SK-N-SH (cell line): Measurements from ENCODE around the gene COL5A2. TPM values are rescaled to one million over a fixed set of nuclear protein-coding genes. Genes with fewer than 3 reads are reported as not detected.

Source experiments
- CTCF ChIA-PET: fragments of 300-600, 350-600 bp; formaldehyde crosslinking; extraction: SDS; loops from one replicate; lab custom pipeline; 2021; lab: Yijun Ruan, JAX
- POLR2A ChIA-PET: fragments of 350-600 bp; sonication (Branson Sonifier 250); formaldehyde crosslinking; extraction: SDS; loops from one replicate; lab custom pipeline; 2020; ENCODE audit warnings: antibody characterized with exemption, inconsistent platforms; lab: Yijun Ruan, JAX
- DNase-seq: peaks from one replicate; pipeline ENCODE4 v3.0.0; 2012
- H2AFZ ChIP-seq: fragments of 200-600 bp; sonication (generic); 2 replicates; pipeline ENCODE4 v1.8.1; 2016; ENCODE audit warnings: antibody characterized with exemption, mild to moderate bottlenecking, low read depth
- H3F3A ChIP-seq: fragments of 200-600 bp; sonication (generic); replicated peaks from 2 replicates; pipeline ENCODE3; 2016; ENCODE audit warnings: antibody characterized with exemption, mild to moderate bottlenecking; ENCODE audit not compliant: insufficient read depth
- H3K27ac ChIP-seq, 2 experiments: fragments of 200-500 bp in 1 of 2; fragments of 200-600 bp in 1 of 2; sonication (Bioruptor generic) in 1 of 2; sonication (generic), shearing (Covaris generic) in 1 of 2; 2 replicates each; pipeline versions ENCODE4 v1.5.1 to v1.6.1; 2014 to 2016; ENCODE audit warnings: low read depth in 2 of 2, inconsistent platforms in 1 of 2, low read length in 1 of 2, mild to moderate bottlenecking in 1 of 2, mixed read lengths in 1 of 2
- H3K27me3 ChIP-seq: fragments of 200-600 bp; sonication (generic), shearing (Covaris generic); 2 replicates; pipeline ENCODE4 v1.6.1; 2016; ENCODE audit warnings: mixed run types; ENCODE audit not compliant: insufficient read depth
- H3K36me3 ChIP-seq, 2 experiments: fragments of 200-500 bp in 1 of 2; fragments of 200-600 bp in 1 of 2; sonication (Bioruptor generic) in 1 of 2; sonication (generic) in 1 of 2; replicated peaks in 1 of 2; 2 replicates each; pipeline versions ENCODE3 to v1.5.1; 2014 to 2016; ENCODE audit warnings: low read length in 1 of 2, mild to moderate bottlenecking in 1 of 2; ENCODE audit not compliant: insufficient read depth in 2 of 2, control insufficient read depth in 1 of 2
- H3K4me1 ChIP-seq, 2 experiments: fragments of 200-500 bp in 1 of 2; fragments of 200-600 bp in 1 of 2; sonication (Bioruptor generic) in 1 of 2; sonication (generic), shearing (Covaris generic) in 1 of 2; 2 replicates each; pipeline versions ENCODE4 v1.5.1 to v1.6.1; 2014 to 2016; ENCODE audit warnings: low read depth in 1 of 2, low read length in 1 of 2, mixed run types in 1 of 2; ENCODE audit not compliant: insufficient read depth in 2 of 2, control insufficient read depth in 1 of 2
- H3K4me2 ChIP-seq: fragments of 200-600 bp; sonication (generic), shearing (Covaris generic); 2 replicates; pipeline ENCODE4 v1.6.1; 2017; ENCODE audit warnings: mixed run types
- H3K4me3 ChIP-seq, 2 experiments: fragments of 200-500 bp in 1 of 2; fragments of 200-600 bp in 1 of 2; sonication (Bioruptor generic) in 1 of 2; sonication (generic), shearing (Covaris generic) in 1 of 2; 2 replicates each; pipeline versions ENCODE4 v1.5.1 to v1.8.1; 2014 to 2016; ENCODE audit warnings: low read depth in 2 of 2, inconsistent platforms in 1 of 2, low read length in 1 of 2, mild to moderate bottlenecking in 1 of 2, mixed read lengths in 1 of 2, moderate library complexity in 1 of 2
- H3K79me2 ChIP-seq: fragments of 200-600 bp; sonication (generic); 2 replicates; pipeline ENCODE4 v1.8.1; 2017; ENCODE audit warnings: mild to moderate bottlenecking; ENCODE audit not compliant: insufficient read depth
- H3K9ac ChIP-seq: fragments of 200-600 bp; sonication (generic); 2 replicates; pipeline ENCODE4 v1.6.1; 2017; ENCODE audit warnings: mixed run types
- H3K9me2 ChIP-seq: fragments of 200-600 bp; sonication (generic); 2 replicates; pipeline ENCODE4 v1.6.1; 2017; ENCODE audit warnings: mixed run types
- H3K9me3 ChIP-seq: fragments of 200-600 bp; sonication (generic); 2 replicates; pipeline ENCODE4 v1.6.1; 2017; ENCODE audit warnings: mixed run types, mild to moderate bottlenecking, moderate library complexity
- H4K20me1 ChIP-seq: fragments of 200-600 bp; sonication (generic); 2 replicates; pipeline ENCODE4 v1.6.1; 2017; ENCODE audit warnings: mild to moderate bottlenecking, mixed run types; ENCODE audit not compliant: insufficient read depth
- FOSL2 ChIP-seq: IDR thresholded peaks from 2 replicates; pipeline ENCODE4 v1.4.0; 2012; ENCODE audit warnings: low read depth, mild to moderate bottlenecking, moderate library complexity, borderline replicate concordance
- FOXJ3 ChIP-seq: sonication (generic); formaldehyde crosslinking; IDR thresholded peaks from 2 replicates; pipeline ENCODE4 v1.5.1; 2020; ENCODE audit warnings: mild to moderate bottlenecking, missing genetic modification reagents
- GABPA ChIP-seq: IDR thresholded peaks from 2 replicates; pipeline ENCODE4 v1.4.0; 2012; ENCODE audit warnings: low read depth, mild to moderate bottlenecking
- MXI1 ChIP-seq: IDR thresholded peaks from 2 replicates; pipeline ENCODE4 v1.6.1; 2012; ENCODE audit warnings: mild to moderate bottlenecking, low read depth, low read length, improper control_type of control experiment
- RAD21 ChIP-seq: IDR thresholded peaks from 2 replicates; pipeline ENCODE4 v1.6.1; 2012; ENCODE audit warnings: mild to moderate bottlenecking, low read length
- RFX5 ChIP-seq: IDR thresholded peaks from 2 replicates; pipeline ENCODE4 v1.6.1; 2012; ENCODE audit warnings: mild to moderate bottlenecking, improper control_type of control experiment, low read length
- RXRA ChIP-seq: IDR thresholded peaks from 2 replicates; pipeline ENCODE4 v1.4.0; 2012; ENCODE audit warnings: low read depth, mild to moderate bottlenecking, borderline replicate concordance
- SMC3 ChIP-seq: IDR thresholded peaks from 2 replicates; pipeline ENCODE4 v1.6.1; 2012; ENCODE audit warnings: low read depth, low read length, improper control_type of control experiment
- TAF1 ChIP-seq: IDR thresholded peaks from 2 replicates; pipeline ENCODE4 v1.6.1; 2012; ENCODE audit warnings: low read depth, mild to moderate bottlenecking, low read length, moderate library complexity, borderline replicate concordance
- TCF12 ChIP-seq: IDR thresholded peaks from 2 replicates; pipeline ENCODE4 v1.4.0; 2012
- YY1 ChIP-seq: IDR thresholded peaks from 2 replicates; pipeline ENCODE4 v1.4.0; 2012; ENCODE audit warnings: low read depth, mild to moderate bottlenecking
- WGBS: methylation state at CpG from one replicate; pipeline ENCODE4 v1.1.6; 2017; ENCODE audit warnings: low lambda C conversion rate; 5-methylcytosine and 5-hydroxymethylcytosine counted together
- polyA plus RNA-seq, 3 experiments: library from polyadenylated mRNA; depleted of rRNA; stranded (reverse); fragments of >200 nt; gene quantifications; 2 replicates each; pipeline ENCODE4 v1.2.3, GENCODE V29; 2012
- TF ChIP-seq, protein P1 (sequence below): IDR thresholded peaks from 2 replicates; pipeline ENCODE4; 2012
- TF ChIP-seq, protein P2 (sequence below): IDR thresholded peaks from 2 replicates; pipeline ENCODE4 v1.4.0; 2012; ENCODE audit warnings: low read depth
- TF ChIP-seq, protein P3 (sequence below): fragments of 200-600 bp; sonication (generic); IDR thresholded peaks from 2 replicates; pipeline ENCODE4 v1.6.1; 2017; ENCODE audit warnings: antibody characterized with exemption, mild to moderate bottlenecking, moderate library complexity
- TF ChIP-seq, protein P4 (sequence below): IDR thresholded peaks from 2 replicates; pipeline ENCODE4 v1.4.0; 2012; ENCODE audit warnings: low read depth, borderline replicate concordance
- TF ChIP-seq, protein P5 (sequence below): IDR thresholded peaks from 2 replicates; pipeline ENCODE4 v1.6.1; 2012; ENCODE audit warnings: mild to moderate bottlenecking, low read depth, low read length, moderate library complexity

The COL5A2 gene
- polyA plus RNA-seq, 1 of the 3 experiments (the other 2 are of a cell fraction), result 20.4 TPM

DNA sequence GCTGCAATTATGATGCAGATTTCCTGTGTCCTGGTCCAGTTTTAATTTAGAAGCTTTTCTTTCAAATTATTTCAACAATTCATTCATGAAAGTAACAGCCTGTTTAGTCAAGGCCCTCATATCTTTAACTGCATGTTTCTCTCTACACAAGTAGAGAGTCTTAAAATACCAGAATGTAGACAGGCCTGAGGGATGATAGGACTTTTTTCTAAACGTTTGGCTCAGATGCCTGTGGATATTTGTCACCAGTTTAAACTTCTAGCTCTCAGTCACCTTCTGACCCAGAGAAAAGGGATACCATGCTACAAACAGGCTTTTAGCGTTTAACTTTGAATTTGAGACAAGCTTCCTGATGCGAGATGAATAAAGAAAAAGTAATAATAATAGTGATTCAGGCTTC lies 15.7 kb downstream of the COL5A2 start (continued):
- TF ChIP-seq SMC3 (no peak), RXRA (peak; percentile 72; the same call in 1 of the 2 replicates), FOSL2 (peak; percentile 9; the same call in 1 of the 2 replicates)

DNA sequence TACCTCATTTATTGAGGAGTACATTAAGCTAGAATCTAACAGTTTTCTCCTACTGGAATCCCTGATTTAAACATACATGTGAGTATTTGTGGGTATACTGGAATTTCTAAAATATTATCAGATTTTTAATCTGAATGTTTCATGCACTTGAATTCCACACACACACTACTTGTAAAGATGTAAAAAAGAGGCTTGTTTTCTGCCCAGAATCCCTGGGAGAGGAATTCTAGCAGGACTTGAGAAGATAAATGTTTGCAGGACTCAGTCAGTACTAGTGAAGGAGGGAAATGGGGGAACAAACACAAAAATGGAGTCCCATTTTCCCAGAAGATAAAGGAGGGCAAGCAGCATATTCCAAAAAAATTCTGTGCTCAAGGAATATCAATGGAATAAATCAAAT lies 17.0 kb downstream of the COL5A2 start:
- TF ChIP-seq, protein P1, sequence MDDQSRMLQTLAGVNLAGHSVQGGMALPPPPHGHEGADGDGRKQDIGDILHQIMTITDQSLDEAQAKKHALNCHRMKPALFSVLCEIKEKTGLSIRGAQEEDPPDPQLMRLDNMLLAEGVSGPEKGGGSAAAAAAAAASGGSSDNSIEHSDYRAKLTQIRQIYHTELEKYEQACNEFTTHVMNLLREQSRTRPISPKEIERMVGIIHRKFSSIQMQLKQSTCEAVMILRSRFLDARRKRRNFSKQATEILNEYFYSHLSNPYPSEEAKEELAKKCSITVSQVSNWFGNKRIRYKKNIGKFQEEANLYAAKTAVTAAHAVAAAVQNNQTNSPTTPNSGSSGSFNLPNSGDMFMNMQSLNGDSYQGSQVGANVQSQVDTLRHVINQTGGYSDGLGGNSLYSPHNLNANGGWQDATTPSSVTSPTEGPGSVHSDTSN, result no peak
- no peak for TF ChIP-seq FOXJ3 (CRISPR knock-in tag)
- TF ChIP-seq TCF12, result 0 out of 2 replicates have a peak, but pooled peaks have one; percentile 16
- TF ChIP-seq MXI1, result no peak
- TF ChIP-seq, protein P2, sequence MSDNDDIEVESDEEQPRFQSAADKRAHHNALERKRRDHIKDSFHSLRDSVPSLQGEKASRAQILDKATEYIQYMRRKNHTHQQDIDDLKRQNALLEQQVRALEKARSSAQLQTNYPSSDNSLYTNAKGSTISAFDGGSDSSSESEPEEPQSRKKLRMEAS, result no peak
- Histone ChIP-seq H3K4me1 (peaks cover 4 to 35% of the 10 kb centered on the region in 2 experiments), H3F3A (peaks cover 42% of the 10 kb centered on the region), H3K4me2 (no peak overlapping the region), H4K20me1 (no peaks in the 10 kb centered on the region), H3K4me3 (no peak overlapping the region), H3K36me3 (no peaks in the 10 kb centered on the region), H3K79me2 (peaks cover 4% of the 10 kb centered on the region; the same call in 1 of the 2 replicates), H3K9me3 (no peaks in the 10 kb centered on the region), H2AFZ (no peak overlapping the region), H3K9me2 (no peaks in the 10 kb centered on the region), H3K27me3 (no peaks in the 10 kb centered on the region), H3K27ac (peak overlapping the region; percentile 90), H3K9ac (peak overlapping the region; percentile 55; the same call in 1 of the 2 replicates)
- POLR2A ChIA-PET, result no interaction called here
- CTCF ChIA-PET, result no interaction called here
- no peak for DNase-seq

DNA sequence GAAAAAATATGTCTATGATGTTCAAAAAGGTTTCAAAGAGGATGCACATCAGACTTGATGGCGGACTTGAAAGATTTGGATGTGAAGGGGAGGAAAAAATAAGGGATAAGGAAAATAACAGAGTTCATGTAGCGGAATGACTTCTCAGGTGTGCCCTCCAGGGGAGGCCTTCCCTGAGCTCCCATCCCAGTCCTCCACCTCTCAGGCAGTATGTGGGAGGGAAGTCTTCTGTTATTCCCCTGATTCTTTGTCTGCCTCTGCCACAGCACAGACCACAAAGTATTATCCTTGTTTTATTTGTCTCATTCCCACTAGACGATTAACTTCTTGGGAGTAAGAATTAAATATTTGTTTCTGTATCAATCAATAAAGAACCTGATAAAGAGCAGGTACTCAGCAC lies 17.7 kb downstream of the COL5A2 start:
- no peak overlapping the region for H3K4me3 ChIP-seq
- no peak overlapping the region for H3K4me2 ChIP-seq
- CTCF ChIA-PET, result no interaction called here
- peak overlapping the region; percentile 90; a peak in 3 of 4 replicates for H3K27ac ChIP-seq
- no peaks in the 10 kb centered on the region for H4K20me1 ChIP-seq
- H3F3A ChIP-seq, result peaks cover 49% of the 10 kb centered on the region
- no peaks in the 10 kb centered on the region for H3K36me3 ChIP-seq
- no peaks in the 10 kb centered on the region for H3K27me3 ChIP-seq
- no peak overlapping the region for H2AFZ ChIP-seq
- 97% methylated on average over 3 of the region's 3 CpGs for WGBS
- H3K9me2 ChIP-seq, result no peaks in the 10 kb centered on the region
- no peak overlapping the region for H3K9ac ChIP-seq
- H3K9me3 ChIP-seq, result no peaks in the 10 kb centered on the region
- no peak for DNase-seq
- peaks cover 4 to 42% of the 10 kb centered on the region in 2 experiments for H3K4me1 ChIP-seq
- POLR2A ChIA-PET, result no interaction called here
- H3K79me2 ChIP-seq, result peaks cover 4% of the 10 kb centered on the region; the same call in 1 of the 2 replicates
- TF ChIP-seq RAD21, result no peak
- TF ChIP-seq, protein P3, sequence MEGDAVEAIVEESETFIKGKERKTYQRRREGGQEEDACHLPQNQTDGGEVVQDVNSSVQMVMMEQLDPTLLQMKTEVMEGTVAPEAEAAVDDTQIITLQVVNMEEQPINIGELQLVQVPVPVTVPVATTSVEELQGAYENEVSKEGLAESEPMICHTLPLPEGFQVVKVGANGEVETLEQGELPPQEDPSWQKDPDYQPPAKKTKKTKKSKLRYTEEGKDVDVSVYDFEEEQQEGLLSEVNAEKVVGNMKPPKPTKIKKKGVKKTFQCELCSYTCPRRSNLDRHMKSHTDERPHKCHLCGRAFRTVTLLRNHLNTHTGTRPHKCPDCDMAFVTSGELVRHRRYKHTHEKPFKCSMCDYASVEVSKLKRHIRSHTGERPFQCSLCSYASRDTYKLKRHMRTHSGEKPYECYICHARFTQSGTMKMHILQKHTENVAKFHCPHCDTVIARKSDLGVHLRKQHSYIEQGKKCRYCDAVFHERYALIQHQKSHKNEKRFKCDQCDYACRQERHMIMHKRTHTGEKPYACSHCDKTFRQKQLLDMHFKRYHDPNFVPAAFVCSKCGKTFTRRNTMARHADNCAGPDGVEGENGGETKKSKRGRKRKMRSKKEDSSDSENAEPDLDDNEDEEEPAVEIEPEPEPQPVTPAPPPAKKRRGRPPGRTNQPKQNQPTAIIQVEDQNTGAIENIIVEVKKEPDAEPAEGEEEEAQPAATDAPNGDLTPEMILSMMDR, result no peak
- no peak for TF ChIP-seq GABPA
- no peak for TF ChIP-seq RFX5
- TF ChIP-seq, protein P1, result no peak
- no peak for TF ChIP-seq TAF1
- TF ChIP-seq, protein P4, sequence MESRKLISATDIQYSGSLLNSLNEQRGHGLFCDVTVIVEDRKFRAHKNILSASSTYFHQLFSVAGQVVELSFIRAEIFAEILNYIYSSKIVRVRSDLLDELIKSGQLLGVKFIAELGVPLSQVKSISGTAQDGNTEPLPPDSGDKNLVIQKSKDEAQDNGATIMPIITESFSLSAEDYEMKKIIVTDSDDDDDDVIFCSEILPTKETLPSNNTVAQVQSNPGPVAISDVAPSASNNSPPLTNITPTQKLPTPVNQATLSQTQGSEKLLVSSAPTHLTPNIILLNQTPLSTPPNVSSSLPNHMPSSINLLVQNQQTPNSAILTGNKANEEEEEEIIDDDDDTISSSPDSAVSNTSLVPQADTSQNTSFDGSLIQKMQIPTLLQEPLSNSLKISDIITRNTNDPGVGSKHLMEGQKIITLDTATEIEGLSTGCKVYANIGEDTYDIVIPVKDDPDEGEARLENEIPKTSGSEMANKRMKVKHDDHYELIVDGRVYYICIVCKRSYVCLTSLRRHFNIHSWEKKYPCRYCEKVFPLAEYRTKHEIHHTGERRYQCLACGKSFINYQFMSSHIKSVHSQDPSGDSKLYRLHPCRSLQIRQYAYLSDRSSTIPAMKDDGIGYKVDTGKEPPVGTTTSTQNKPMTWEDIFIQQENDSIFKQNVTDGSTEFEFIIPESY, result no peak
- no peak for TF ChIP-seq RXRA
- TF ChIP-seq, protein P5, sequence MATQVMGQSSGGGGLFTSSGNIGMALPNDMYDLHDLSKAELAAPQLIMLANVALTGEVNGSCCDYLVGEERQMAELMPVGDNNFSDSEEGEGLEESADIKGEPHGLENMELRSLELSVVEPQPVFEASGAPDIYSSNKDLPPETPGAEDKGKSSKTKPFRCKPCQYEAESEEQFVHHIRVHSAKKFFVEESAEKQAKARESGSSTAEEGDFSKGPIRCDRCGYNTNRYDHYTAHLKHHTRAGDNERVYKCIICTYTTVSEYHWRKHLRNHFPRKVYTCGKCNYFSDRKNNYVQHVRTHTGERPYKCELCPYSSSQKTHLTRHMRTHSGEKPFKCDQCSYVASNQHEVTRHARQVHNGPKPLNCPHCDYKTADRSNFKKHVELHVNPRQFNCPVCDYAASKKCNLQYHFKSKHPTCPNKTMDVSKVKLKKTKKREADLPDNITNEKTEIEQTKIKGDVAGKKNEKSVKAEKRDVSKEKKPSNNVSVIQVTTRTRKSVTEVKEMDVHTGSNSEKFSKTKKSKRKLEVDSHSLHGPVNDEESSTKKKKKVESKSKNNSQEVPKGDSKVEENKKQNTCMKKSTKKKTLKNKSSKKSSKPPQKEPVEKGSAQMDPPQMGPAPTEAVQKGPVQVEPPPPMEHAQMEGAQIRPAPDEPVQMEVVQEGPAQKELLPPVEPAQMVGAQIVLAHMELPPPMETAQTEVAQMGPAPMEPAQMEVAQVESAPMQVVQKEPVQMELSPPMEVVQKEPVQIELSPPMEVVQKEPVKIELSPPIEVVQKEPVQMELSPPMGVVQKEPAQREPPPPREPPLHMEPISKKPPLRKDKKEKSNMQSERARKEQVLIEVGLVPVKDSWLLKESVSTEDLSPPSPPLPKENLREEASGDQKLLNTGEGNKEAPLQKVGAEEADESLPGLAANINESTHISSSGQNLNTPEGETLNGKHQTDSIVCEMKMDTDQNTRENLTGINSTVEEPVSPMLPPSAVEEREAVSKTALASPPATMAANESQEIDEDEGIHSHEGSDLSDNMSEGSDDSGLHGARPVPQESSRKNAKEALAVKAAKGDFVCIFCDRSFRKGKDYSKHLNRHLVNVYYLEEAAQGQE, result no peak
- no peak for TF ChIP-seq YY1
